Type B pancreatic cell (in vitro differentiated cells): ENCODE results near the gene ENAM. TPM values are rescaled to one million over a fixed set of nuclear protein-coding genes. Genes with fewer than 3 reads are reported as not detected.
"Not testable (repeated sequence)": the region's sequence is repeated elsewhere in the genome, so short reads cannot be mapped to it uniquely, and the experiment has no call there.

Experiments used
- DNase-seq: peaks from one replicate; pipeline ENCODE4 v3.0.0; 2021; ENCODE audit warnings: mixed read lengths; ENCODE audit not compliant: unreplicated experiment; ENCODE audit errors: extremely low spot score
- H3K27ac Mint-ChIP-seq: 2 replicates; pipeline ENCODE4 v1.8.0; 2021; ENCODE audit warnings: mild to moderate bottlenecking, mixed read lengths
- H3K27me3 Mint-ChIP-seq: 2 replicates; pipeline ENCODE4 v1.8.0; 2021; ENCODE audit warnings: mixed read lengths
- H3K36me3 Mint-ChIP-seq: 2 replicates; pipeline ENCODE4 v1.8.0; 2021; ENCODE audit warnings: mixed read lengths
- H3K4me1 Mint-ChIP-seq: one replicate; pipeline ENCODE4 v1.8.0; 2021; ENCODE audit warnings: mixed read lengths; ENCODE audit not compliant: unreplicated experiment
- H3K4me3 Mint-ChIP-seq: 2 replicates; pipeline ENCODE4 v1.8.0; 2021; ENCODE audit warnings: mild to moderate bottlenecking, mixed read lengths
- H3K9me3 Mint-ChIP-seq: 2 replicates; pipeline ENCODE4 v1.8.0; 2021; ENCODE audit warnings: mixed read lengths
- CTCF ChIP-seq: fragments of 200-600 bp; sonication (generic); conservative IDR thresholded peaks from 2 replicates; pipeline ENCODE4 v1.5.0; 2021; ENCODE audit warnings: antibody characterized with exemption, mild to moderate bottlenecking
- total RNA-seq: library from RNA; stranded (reverse); gene quantifications from 2 replicates; pipeline ENCODE4 v1.2.1, GENCODE V29; 2021; ENCODE audit warnings: low replicate concordance

ENAM gene
- total RNA-seq, 1 donor from 2014 or later: 0.41 TPM

GRCh38 chr4:70691661-70692060, 63.1 kb downstream of the ENAM start:
- DNase-seq: no peak
- Mint-ChIP-seq H3K4me3 (no peak overlapping the region), H3K9me3 (no peaks in the 10 kb centered on the region), H3K4me1 (peaks cover 25% of the 10 kb centered on the region), H3K27ac (no peak overlapping the region), H3K27me3 (no peaks in the 10 kb centered on the region), H3K36me3 (peaks cover 12% of the 10 kb centered on the region)
- TF ChIP-seq CTCF: no peak

DNA sequence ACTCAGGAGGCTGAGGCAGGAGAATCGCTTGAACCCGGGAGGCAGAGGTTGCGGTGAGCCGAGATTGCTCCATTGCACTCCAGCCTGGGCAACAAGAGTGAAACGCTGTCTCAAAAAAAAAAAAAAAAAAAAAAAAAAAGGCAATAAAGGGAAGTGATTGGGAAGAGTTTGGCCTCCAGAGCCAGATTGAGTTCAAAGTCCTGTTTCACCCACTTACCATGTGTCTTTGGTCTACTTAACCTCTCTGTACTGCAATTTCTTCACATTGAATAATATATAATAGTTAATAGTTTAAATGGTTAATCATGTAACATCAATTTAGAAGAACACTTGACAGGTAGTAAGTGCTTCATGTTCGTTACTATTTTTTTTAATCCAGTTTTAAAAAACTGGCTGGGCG, 66.1 kb downstream of the ENAM start:
- not testable (repeated sequence) for H3K4me3 Mint-ChIP-seq, H3K4me1 Mint-ChIP-seq, DNase-seq, H3K9me3 Mint-ChIP-seq, H3K36me3 Mint-ChIP-seq, H3K27me3 Mint-ChIP-seq, H3K27ac Mint-ChIP-seq

Other genes starting within 250 kb of the ENAM start
- not detected in 2 replicates for gene SMR3B, start 245.6 kb upstream of the ENAM start, total RNA-seq
- not detected in 2 replicates for gene OPRPN, start 230.8 kb upstream of the ENAM start, total RNA-seq
- not detected in 2 replicates for gene MUC7, start 156.5 kb upstream of the ENAM start, total RNA-seq
- gene AMTN, start 110.2 kb upstream of the ENAM start, total RNA-seq: not detected in 2 replicates
- gene AMBN, start 36.5 kb upstream of the ENAM start, total RNA-seq: 0.36 and 0.94 TPM in 2 replicates
- not detected in 2 replicates for gene JCHAIN, start 37.8 kb downstream of the ENAM start, total RNA-seq
- 26.4 and 29.1 TPM in 2 replicates for gene UTP3, start 59.8 kb downstream of the ENAM start, total RNA-seq
- 38.3 and 74.9 TPM in 2 replicates for gene RUFY3, start 93.2 kb downstream of the ENAM start, total RNA-seq
- gene GRSF1, start 211.1 kb downstream of the ENAM start, total RNA-seq: 91.6 and 95.5 TPM in 2 replicates